K562 (cell line): ENCODE data around the gene ZSCAN25.

ENCODE experiments used
- CHD1 ChIP-seq: fragments of 200-600 bp; sonication (generic); IDR thresholded peaks from one replicate; pipeline ENCODE4 v1.6.1; 2012; ENCODE audit warnings: mild to moderate bottlenecking, moderate library complexity, low read length, inconsistent platforms
- EP300 ChIP-seq: IDR thresholded peaks from 2 replicates; pipeline ENCODE4 v1.6.1; 2012; ENCODE audit warnings: low read length, improper control_type of control experiment
- HDAC2 ChIP-seq: fragments of 450-650 bp; IDR thresholded peaks from 2 replicates; pipeline ENCODE4 v1.6.1; 2016; ENCODE audit warnings: mild to moderate bottlenecking
- HDAC6 ChIP-seq: IDR thresholded peaks from 2 replicates; pipeline ENCODE4 v1.6.1; 2012; ENCODE audit warnings: low read depth, mild to moderate bottlenecking, control low read depth, inconsistent platforms, low read length, moderate library complexity
- NCOA6 ChIP-seq: fragments of 450-650 bp; IDR thresholded peaks from 2 replicates; pipeline ENCODE4 v1.6.1; 2017; ENCODE audit warnings: mild to moderate bottlenecking
- U2AF2 ChIP-seq: fragments of 200-400 bp; formaldehyde crosslinking; optimal IDR thresholded peaks from 2 replicates; pipeline ENCODE3; 2017; ENCODE audit warnings: low read depth, mild to moderate bottlenecking, low read length
- ZNF12 ChIP-seq: sonication (generic); formaldehyde crosslinking; IDR thresholded peaks from 2 replicates; pipeline ENCODE4 v1.4.0; 2020; ENCODE audit warnings: mild to moderate bottlenecking, missing genetic modification reagents
- ZSCAN29 ChIP-seq: fragments of 450-650 bp; IDR thresholded peaks from 2 replicates; pipeline ENCODE4 v1.6.1; 2017

DNA sequence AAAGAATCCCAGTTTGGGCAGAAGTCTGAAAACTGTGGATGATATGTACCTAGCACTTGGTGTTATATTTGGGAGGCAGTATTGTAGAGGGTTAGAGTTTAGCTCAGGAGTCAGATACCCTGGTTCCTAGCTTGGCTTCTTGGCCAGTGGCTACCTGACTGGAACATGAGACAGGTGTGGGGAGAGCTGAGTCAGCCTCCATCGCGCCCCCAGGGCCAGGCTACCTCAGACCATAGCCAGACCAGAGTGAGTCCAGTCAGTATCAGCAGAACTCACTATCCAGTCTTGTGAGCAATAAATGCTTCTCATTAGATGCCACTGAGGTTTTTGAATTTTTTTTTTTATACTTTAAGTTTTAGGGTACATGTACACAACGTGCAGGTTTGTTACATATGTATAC, 37.0 kb downstream of the ZSCAN25 start:
- TF ChIP-seq CHD1, result no peak
- TF ChIP-seq HDAC2, result no peak
- no peak for TF ChIP-seq ZNF12 (CRISPR knock-in tag)
- TF ChIP-seq HDAC6, result no peak
- no peak for TF ChIP-seq NCOA6
- TF ChIP-seq U2AF2, result no peak
- TF ChIP-seq EP300, result no peak
- TF ChIP-seq ZSCAN29, result no peak
